ENCODE data around the gene ALG1L2.
"Not testable (repeated sequence)": the region's sequence is repeated elsewhere in the genome, so short reads cannot be mapped to it uniquely, and the experiment has no call there.

The ALG1L2 gene

GRCh38 chr3:130081351-130081881 lies at the start of gene ALG1L2:
ALG1L2 (plus strand) TSS chr3:130081831; CDS start chr3:130082017, 186 bp downstream.
- no peak for DNase-seq

- DNase-seq, result not testable (repeated sequence)
Observed at GRCh38 chr3:130037126-130037815, 44.4 kb upstream of the ALG1L2 start.

GRCh38 chr3:130042736-130043135 lies 38.9 kb upstream of the ALG1L2 start:
- DNase-seq, result not testable (repeated sequence)

GRCh38 chr3:130043658-130044057 lies 38.0 kb upstream of the ALG1L2 start:
- DNase-seq, result not testable (repeated sequence)

- no peak for DNase-seq
Observed at GRCh38 chr3:130044370-130044769, 37.3 kb upstream of the ALG1L2 start.

GRCh38 chr3:130048726-130049125 lies 32.9 kb upstream of the ALG1L2 start:
- DNase-seq, result no peak

GRCh38 chr3:130052366-130052765 lies 29.3 kb upstream of the ALG1L2 start:
- not testable (repeated sequence) for DNase-seq

- not testable (repeated sequence) for DNase-seq
Observed at GRCh38 chr3:130052965-130053364, 28.7 kb upstream of the ALG1L2 start.

- DNase-seq, result not testable (repeated sequence)
Observed at GRCh38 chr3:130057536-130058266, 23.9 kb upstream of the ALG1L2 start.

GRCh38 chr3:130058267-130058657 lies 23.4 kb upstream of the ALG1L2 start:
- not testable (repeated sequence) for DNase-seq

- DNase-seq, result not testable (repeated sequence)
Observed at GRCh38 chr3:130058716-130059115, 22.9 kb upstream of the ALG1L2 start.

GRCh38 chr3:130059162-130059561 lies 22.5 kb upstream of the ALG1L2 start:
- not testable (repeated sequence) for DNase-seq

- no peak for DNase-seq
Observed at GRCh38 chr3:130073582-130073981, 8.0 kb upstream of the ALG1L2 start.

- DNase-seq, result no peak
Observed at GRCh38 chr3:130077636-130078035, 4.0 kb upstream of the ALG1L2 start.

- not testable (repeated sequence) for DNase-seq
Observed at GRCh38 chr3:130083363-130084090, 1.9 kb downstream of the ALG1L2 start.

- no peak for DNase-seq
Observed at GRCh38 chr3:130084436-130084980, 2.9 kb downstream of the ALG1L2 start.

- no peak for DNase-seq
Observed at GRCh38 chr3:130085881-130086280, 4.2 kb downstream of the ALG1L2 start.

- DNase-seq, result not testable (repeated sequence)
Observed at GRCh38 chr3:130086628-130087027, 5.0 kb downstream of the ALG1L2 start.

- no peak for DNase-seq
Observed at GRCh38 chr3:130088061-130088460, 6.4 kb downstream of the ALG1L2 start.

- DNase-seq, result not testable (repeated sequence)
Observed at GRCh38 chr3:130090681-130091080, 9.1 kb downstream of the ALG1L2 start.

- no peak for DNase-seq
Observed at GRCh38 chr3:130091958-130092357, 10.3 kb downstream of the ALG1L2 start.

GRCh38 chr3:130093741-130094391 lies 12.2 kb downstream of the ALG1L2 start:
- DNase-seq, result no peak
